ENCODE data around the gene TSPAN4. TPM values are rescaled to one million over a fixed set of nuclear protein-coding genes. Genes with fewer than 3 reads are reported as not detected.

The TSPAN4 gene
- total RNA-seq, 1 donor from 2014 or later: 50.8 TPM

GRCh38 chr11:855330-855674, 12.7 kb downstream of the TSPAN4 start:
- FAIRE-seq (no peak), DNase-seq (ENCODE audit: low read depth) (no peak)
- TF ChIP-seq CTCF (IDR thresholded peaks at IDR 0.05; ENCODE audit: insufficient read depth, low read length, severe bottlenecking): no peak
- Histone ChIP-seq H3K36me3 (ENCODE audit: control insufficient read depth, insufficient read depth, low read length) (peaks cover 1% of the 10 kb centered on the region), H3K27me3 (ENCODE audit: control insufficient read depth, insufficient read depth, low read length) (no peaks in the 10 kb centered on the region), H3K4me3 (ENCODE audit: low read depth, low read length) (no peak overlapping the region)

- H3K4me3 ChIP-seq (ENCODE audit: low read depth, low read length): no peak overlapping the region
- TF ChIP-seq CTCF (IDR thresholded peaks at IDR 0.05; ENCODE audit: insufficient read depth, low read length, severe bottlenecking): no peak
- no peak for DNase-seq (ENCODE audit: low read depth)
- FAIRE-seq: no peak
- no peaks in the 10 kb centered on the region for H3K27me3 ChIP-seq (ENCODE audit: control insufficient read depth, insufficient read depth, low read length)
- peaks cover 1% of the 10 kb centered on the region for H3K36me3 ChIP-seq (ENCODE audit: control insufficient read depth, insufficient read depth, low read length)
Observed at GRCh38 chr11:855796-856195, 13.1 kb downstream of the TSPAN4 start.

GRCh38 chr11:856397-856796, 13.7 kb downstream of the TSPAN4 start:
- DNase-seq (ENCODE audit: low read depth) (no peak), FAIRE-seq (no peak)
- H3K36me3 ChIP-seq (ENCODE audit: control insufficient read depth, insufficient read depth, low read length): peaks cover 1% of the 10 kb centered on the region
- H3K27me3 ChIP-seq (ENCODE audit: control insufficient read depth, insufficient read depth, low read length): no peaks in the 10 kb centered on the region
- no peak overlapping the region for H3K4me3 ChIP-seq (ENCODE audit: low read depth, low read length)
- no peak for TF ChIP-seq CTCF (IDR thresholded peaks at IDR 0.05; ENCODE audit: insufficient read depth, low read length, severe bottlenecking)

- no peak for TF ChIP-seq CTCF (IDR thresholded peaks at IDR 0.05; ENCODE audit: insufficient read depth, low read length, severe bottlenecking)
- H3K27me3 ChIP-seq (ENCODE audit: control insufficient read depth, insufficient read depth, low read length): no peaks in the 10 kb centered on the region
- no peak overlapping the region for H3K4me3 ChIP-seq (ENCODE audit: low read depth, low read length)
- FAIRE-seq (no peak), DNase-seq (ENCODE audit: low read depth) (no peak)
- H3K36me3 ChIP-seq (ENCODE audit: control insufficient read depth, insufficient read depth, low read length): no peaks in the 10 kb centered on the region
Observed at GRCh38 chr11:858053-858761, 15.6 kb downstream of the TSPAN4 start.

- Histone ChIP-seq H3K4me3 (ENCODE audit: low read depth, low read length) (no peak overlapping the region), H3K27me3 (ENCODE audit: control insufficient read depth, insufficient read depth, low read length) (no peaks in the 10 kb centered on the region), H3K36me3 (ENCODE audit: control insufficient read depth, insufficient read depth, low read length) (no peaks in the 10 kb centered on the region)
- no peak for TF ChIP-seq CTCF (IDR thresholded peaks at IDR 0.05; ENCODE audit: insufficient read depth, low read length, severe bottlenecking)
- DNase-seq (ENCODE audit: low read depth) (no peak), FAIRE-seq (no peak)
Observed at GRCh38 chr11:858762-859339, 16.2 kb downstream of the TSPAN4 start.
